Lung (tissue), 12 donors: ENCODE data around the gene ZBTB7A. TPM values are rescaled to one million over a fixed set of nuclear protein-coding genes. Genes with fewer than 3 reads are reported as not detected.

Source experiments
- ATAC-seq: fragments of 200-7000 bp; cut with Tn5 transposase; one replicate; pipeline ENCODE4 v1.9.1; 2020; ENCODE audit warnings: moderate number of reproducible peaks; ENCODE audit not compliant: insufficient read depth, low FRiP score
- DNase-seq, 3 donors: peaks; one replicate each; pipeline ENCODE4 v3.0.0-alpha.2; 2013 to 2017
- H3K27ac ChIP-seq, 2 donors: one replicate each; pipeline ENCODE4 v1.5.1; 2013; ENCODE audit warnings: mild to moderate bottlenecking in 2 of 2, moderate library complexity in 2 of 2, control low read depth in 1 of 2, inconsistent platforms in 1 of 2, low read depth in 1 of 2, low read length in 1 of 2
- H3K27me3 ChIP-seq, 3 donors: one replicate each; pipeline ENCODE4 v1.5.1; 2013; ENCODE audit warnings: low read length in 2 of 3; ENCODE audit not compliant: control insufficient read depth in 3 of 3, insufficient read depth in 3 of 3
- H3K36me3 ChIP-seq, 4 donors: one replicate each; pipeline ENCODE4 v1.5.1; 2013; ENCODE audit warnings: low read length in 4 of 4, mild to moderate bottlenecking in 1 of 4, moderate library complexity in 1 of 4; ENCODE audit not compliant: control insufficient read depth in 4 of 4, insufficient read depth in 4 of 4
- H3K4me1 ChIP-seq, 5 donors: one replicate each; pipeline ENCODE4 v1.5.1; 2013; ENCODE audit warnings: low read length in 5 of 5, mild to moderate bottlenecking in 2 of 5, moderate library complexity in 1 of 5; ENCODE audit not compliant: control insufficient read depth in 5 of 5, insufficient read depth in 5 of 5
- H3K4me3 ChIP-seq: one replicate; pipeline ENCODE4 v1.5.1; 2013; ENCODE audit warnings: mild to moderate bottlenecking, control low read depth, moderate library complexity
- H3K9ac ChIP-seq, 2 donors: one replicate each; pipeline ENCODE4 v1.5.1; 2013; ENCODE audit warnings: low read length in 2 of 2, control low read depth in 1 of 2; ENCODE audit not compliant: insufficient read depth in 1 of 2
- H3K9me3 ChIP-seq, 4 donors: one replicate each; pipeline ENCODE4 v1.5.1; 2013; ENCODE audit warnings: low read length in 3 of 4, mild to moderate bottlenecking in 1 of 4, moderate library complexity in 1 of 4; ENCODE audit not compliant: control insufficient read depth in 4 of 4, insufficient read depth in 3 of 4
- WGBS, 2 donors: extraction: QIAGEN DNeasy Blood & Tissue Kit; methylation state at CpG; one replicate each; pipeline ENCODE4 v1.1.7; 2013; 5-methylcytosine and 5-hydroxymethylcytosine counted together
- polyA plus RNA-seq, 2 donors: library from polyadenylated mRNA; stranded (reverse); fragments of 200-250 nt; gene quantifications; one replicate each; pipeline ENCODE4 v1.2.1, GENCODE V29; 2013
- total RNA-seq, 2 donors: library from RNA; depleted of rRNA in 1 of 2; stranded (reverse); fragments of >200 nt in 1 of 2; gene quantifications; one replicate each; pipeline ENCODE4 v1.2.1, GENCODE V29; 2014 to 2021
- TF ChIP-seq, protein P1 (sequence below): IDR thresholded peaks from 2 replicates; pipeline ENCODE4 v1.5.1; 2012; ENCODE audit warnings: mild to moderate bottlenecking; ENCODE audit errors: control extremely low read depth, extremely low read depth
- donor health status: control.
- donor health status: control.
- donor health status: Bipolar disorder and iron deficiency.
- donor health status: healthy.
- donor health status: DM: yes; HTN: yes; CAD: no.

Gene ZBTB7A
- total and polyA plus RNA-seq, 4 donors, result 13.4 to 68.0 (median 19.5) TPM

DNA sequence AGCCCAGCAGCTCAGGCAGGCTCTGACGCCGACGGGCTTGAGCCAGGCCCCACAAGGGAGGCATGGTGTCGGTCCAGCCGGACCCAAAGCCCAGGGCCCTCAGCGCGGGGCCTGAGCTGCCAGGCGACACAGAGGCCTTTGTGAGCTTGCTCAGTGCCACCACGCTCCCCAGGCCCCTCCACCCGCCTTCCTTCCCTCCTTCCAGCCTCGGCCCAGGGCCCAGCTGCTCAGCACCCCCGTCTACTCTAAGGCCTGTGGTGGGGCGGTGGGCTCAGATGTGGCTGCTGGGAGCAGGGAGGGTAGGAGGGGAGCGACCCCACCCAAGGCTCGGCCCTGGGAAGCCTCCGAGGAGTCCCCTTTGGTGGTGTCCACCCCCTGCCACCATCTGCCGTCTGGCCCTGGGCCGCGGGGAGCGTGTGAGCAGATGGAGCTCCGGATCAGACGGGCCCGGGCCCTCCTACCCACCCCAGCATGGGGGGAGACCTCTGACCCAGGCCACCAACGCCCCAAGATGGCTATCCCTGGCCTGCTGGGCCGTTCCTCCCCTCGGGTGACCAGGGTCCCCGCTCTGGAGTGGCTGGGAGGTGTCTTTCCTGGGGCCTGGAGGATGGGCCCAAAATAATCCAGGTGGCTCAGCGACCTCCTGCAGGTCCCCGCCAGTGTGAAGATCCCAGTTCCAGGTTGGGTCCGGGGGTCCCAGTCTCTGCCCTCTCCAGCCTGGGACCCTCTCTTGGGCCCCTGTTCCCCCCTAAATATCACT, 7.8 kb downstream of the ZBTB7A start:
- ATAC-seq, result no peak
- H3K4me1 ChIP-seq, result peaks cover 2 to 54% (median 16%) of the 10 kb centered on the region in 5 donors
- 44 to 66% methylated on average over 30 of the region's 30 CpGs for WGBS, 2 donors
- H3K9ac ChIP-seq, result no peak overlapping the region
- no peak for DNase-seq
- TF ChIP-seq, protein P1, sequence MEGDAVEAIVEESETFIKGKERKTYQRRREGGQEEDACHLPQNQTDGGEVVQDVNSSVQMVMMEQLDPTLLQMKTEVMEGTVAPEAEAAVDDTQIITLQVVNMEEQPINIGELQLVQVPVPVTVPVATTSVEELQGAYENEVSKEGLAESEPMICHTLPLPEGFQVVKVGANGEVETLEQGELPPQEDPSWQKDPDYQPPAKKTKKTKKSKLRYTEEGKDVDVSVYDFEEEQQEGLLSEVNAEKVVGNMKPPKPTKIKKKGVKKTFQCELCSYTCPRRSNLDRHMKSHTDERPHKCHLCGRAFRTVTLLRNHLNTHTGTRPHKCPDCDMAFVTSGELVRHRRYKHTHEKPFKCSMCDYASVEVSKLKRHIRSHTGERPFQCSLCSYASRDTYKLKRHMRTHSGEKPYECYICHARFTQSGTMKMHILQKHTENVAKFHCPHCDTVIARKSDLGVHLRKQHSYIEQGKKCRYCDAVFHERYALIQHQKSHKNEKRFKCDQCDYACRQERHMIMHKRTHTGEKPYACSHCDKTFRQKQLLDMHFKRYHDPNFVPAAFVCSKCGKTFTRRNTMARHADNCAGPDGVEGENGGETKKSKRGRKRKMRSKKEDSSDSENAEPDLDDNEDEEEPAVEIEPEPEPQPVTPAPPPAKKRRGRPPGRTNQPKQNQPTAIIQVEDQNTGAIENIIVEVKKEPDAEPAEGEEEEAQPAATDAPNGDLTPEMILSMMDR, result no peak
- no peak overlapping the region for H3K4me3 ChIP-seq
- H3K27ac ChIP-seq, result peak overlapping the region; percentile 87 to 95
- H3K36me3 ChIP-seq, result peaks cover 0 to 20% (median 8%) of the 10 kb centered on the region in 4 donors
- H3K27me3 ChIP-seq, result no peaks in the 10 kb centered on the region
- H3K9me3 ChIP-seq, result peaks cover 0 to 3% (median 0%) of the 10 kb centered on the region in 4 donors

DNA sequence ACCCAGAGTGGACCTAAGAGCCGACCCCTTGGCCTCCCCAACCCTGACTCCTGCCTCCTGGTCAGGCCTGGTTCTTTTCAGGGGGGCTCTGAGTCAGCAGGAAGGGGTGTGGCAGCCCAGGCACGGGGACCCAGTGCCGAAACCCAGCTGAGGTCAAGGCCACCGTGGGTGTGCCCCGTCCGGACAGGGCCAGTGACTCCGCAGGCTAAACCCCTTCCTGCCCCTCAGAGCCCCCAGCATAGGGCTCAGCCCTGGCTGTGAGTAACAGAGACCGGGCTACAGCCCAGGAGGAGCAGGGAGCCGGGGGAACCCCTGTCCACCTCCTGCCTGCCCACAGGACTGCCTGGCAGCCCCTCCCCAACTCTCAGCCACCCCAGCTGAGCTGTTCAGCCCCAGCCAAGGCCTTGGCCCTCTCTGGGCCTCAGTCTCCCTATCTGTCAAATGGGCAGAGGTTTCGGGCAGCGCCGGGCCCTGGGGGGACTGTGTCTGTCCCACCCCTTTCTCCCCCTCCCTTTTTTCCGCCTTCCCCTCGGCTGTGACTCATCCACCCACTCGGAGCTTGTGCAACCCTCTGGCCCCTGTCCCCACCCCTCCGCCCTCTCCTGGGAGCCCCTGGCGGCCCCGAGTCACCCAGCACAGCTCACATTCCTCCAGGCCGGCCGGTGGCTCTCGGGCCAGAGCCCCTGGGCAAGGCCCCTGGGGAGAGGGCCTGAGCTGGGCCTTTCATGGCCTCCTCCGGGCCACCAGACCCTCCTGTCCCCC, 8.6 kb downstream of the ZBTB7A start:
- no peak for DNase-seq
- Histone ChIP-seq H3K27ac (peak overlapping the region; percentile 87 to 95), H3K9me3 (peaks cover 0 to 6% (median 0%) of the 10 kb centered on the region in 4 donors), H3K9ac (no peak overlapping the region), H3K27me3 (no peaks in the 10 kb centered on the region), H3K4me3 (no peak overlapping the region), H3K4me1 (peaks cover 5 to 55% (median 13%) of the 10 kb centered on the region in 5 donors), H3K36me3 (peaks cover 7 to 25% (median 11%) of the 10 kb centered on the region in 4 donors)
- ATAC-seq, result peak; percentile 74
- TF ChIP-seq, protein P1, result no peak
- WGBS, 2 donors, result 22 to 28% methylated on average over 22 of the region's 22 CpGs

DNA sequence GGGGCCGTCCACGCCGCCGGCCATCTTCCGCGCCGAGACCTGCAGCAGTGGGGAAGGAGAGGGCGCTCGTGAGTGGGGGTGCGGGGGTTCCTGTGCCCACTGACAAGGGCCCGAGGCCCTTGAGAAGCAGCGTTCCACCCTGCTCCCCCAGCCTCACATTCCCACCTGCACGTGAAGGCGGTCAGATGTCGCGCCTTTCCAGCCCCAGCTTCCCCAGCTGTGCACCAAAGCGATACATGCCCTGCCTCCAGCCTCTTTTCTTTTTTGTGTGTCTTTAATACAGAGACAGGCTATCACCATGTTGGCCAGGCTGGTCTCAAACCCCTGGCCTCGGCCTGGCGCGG, 11.5 kb downstream of the ZBTB7A start:
- WGBS, 2 donors, result 95 to 97% methylated on average over 20 of the region's 20 CpGs
- H3K27me3 ChIP-seq, result no peaks in the 10 kb centered on the region
- TF ChIP-seq, protein P1, result no peak
- DNase-seq (no peak), ATAC-seq (no peak)
- peaks cover 0 to 6% (median 0%) of the 10 kb centered on the region in 4 donors for H3K9me3 ChIP-seq
- H3K4me3 ChIP-seq, result no peak overlapping the region
- peaks cover 3 to 32% (median 14%) of the 10 kb centered on the region in 5 donors for H3K4me1 ChIP-seq
- H3K9ac ChIP-seq, result no peak overlapping the region
- H3K27ac ChIP-seq, result no peak overlapping the region
- peaks cover 7 to 41% (median 21%) of the 10 kb centered on the region in 4 donors for H3K36me3 ChIP-seq
